ENCODE measurements around the gene GIPC1.

DNA sequence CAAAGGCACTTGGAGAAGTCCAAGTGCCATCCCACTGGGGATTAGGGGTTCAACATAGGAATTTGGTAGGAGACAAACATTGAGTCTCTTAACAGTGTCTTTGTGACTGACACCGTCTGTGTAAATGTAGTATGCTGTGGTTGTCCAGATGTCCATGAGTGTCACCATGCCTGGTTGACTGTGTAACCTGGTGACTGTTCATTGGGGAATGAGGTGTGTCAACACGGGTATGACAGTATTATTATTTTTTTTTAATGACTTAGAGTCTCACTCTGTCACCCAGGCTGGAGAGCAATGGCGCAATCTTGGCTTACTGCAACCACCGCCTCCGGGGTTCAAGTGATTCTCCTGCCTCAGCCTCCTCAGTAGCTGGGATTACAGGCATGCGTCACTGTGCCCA is 46.6 kb downstream of the GIPC1 start:
- TF ChIP-seq, protein P1, sequence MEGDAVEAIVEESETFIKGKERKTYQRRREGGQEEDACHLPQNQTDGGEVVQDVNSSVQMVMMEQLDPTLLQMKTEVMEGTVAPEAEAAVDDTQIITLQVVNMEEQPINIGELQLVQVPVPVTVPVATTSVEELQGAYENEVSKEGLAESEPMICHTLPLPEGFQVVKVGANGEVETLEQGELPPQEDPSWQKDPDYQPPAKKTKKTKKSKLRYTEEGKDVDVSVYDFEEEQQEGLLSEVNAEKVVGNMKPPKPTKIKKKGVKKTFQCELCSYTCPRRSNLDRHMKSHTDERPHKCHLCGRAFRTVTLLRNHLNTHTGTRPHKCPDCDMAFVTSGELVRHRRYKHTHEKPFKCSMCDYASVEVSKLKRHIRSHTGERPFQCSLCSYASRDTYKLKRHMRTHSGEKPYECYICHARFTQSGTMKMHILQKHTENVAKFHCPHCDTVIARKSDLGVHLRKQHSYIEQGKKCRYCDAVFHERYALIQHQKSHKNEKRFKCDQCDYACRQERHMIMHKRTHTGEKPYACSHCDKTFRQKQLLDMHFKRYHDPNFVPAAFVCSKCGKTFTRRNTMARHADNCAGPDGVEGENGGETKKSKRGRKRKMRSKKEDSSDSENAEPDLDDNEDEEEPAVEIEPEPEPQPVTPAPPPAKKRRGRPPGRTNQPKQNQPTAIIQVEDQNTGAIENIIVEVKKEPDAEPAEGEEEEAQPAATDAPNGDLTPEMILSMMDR (conservative IDR thresholded peaks at IDR 0.05 in 1 of 2, IDR thresholded peaks at IDR 0.05 in 1 of 2; ENCODE audit: low read depth in 1 of 2, low read length in 2 of 2) = no peak
- no peak for TF ChIP-seq EZH2 (IDR thresholded peaks at IDR 0.05; ENCODE audit: low read length, missing control alignments)
